ENCODE measurements around the gene LSM6. TPM values are rescaled to one million over a fixed set of nuclear protein-coding genes. Genes with fewer than 3 reads are reported as not detected.

LSM6 gene
- total and polyA plus RNA-seq, 9 donors = 39.4 to 52.3 (median 42.7) TPM

DNA sequence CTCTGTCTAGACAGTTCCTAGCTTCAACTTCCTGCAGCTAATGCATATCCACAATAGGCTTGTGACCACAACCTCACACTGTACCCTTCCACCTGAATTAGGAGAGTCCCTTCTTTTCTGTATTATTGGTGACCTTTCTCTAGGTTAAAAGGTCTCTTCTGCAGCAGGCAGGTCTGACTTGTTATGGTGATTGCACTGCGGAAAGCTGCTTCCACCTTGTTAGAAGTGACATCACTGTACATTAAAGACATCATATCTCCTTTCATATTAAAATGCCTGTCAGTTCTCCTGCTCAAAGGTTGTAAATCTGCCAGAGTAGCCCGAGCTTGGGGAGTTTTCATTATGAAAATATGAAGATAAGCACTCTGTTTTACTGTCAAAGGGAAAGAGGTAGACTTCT, 21.5 kb upstream of the LSM6 start:
- Histone ChIP-seq H3K4me3 (ENCODE audit: low read length) (no peak overlapping the region), H3K9me3 (replicated peaks; ENCODE audit: control insufficient read depth, low read depth, low read length) (no peaks in the 10 kb centered on the region)
- WGBS (ENCODE audit: insufficient coverage) = no CpG with 5 or more reads among the region's 2 CpGs

DNA sequence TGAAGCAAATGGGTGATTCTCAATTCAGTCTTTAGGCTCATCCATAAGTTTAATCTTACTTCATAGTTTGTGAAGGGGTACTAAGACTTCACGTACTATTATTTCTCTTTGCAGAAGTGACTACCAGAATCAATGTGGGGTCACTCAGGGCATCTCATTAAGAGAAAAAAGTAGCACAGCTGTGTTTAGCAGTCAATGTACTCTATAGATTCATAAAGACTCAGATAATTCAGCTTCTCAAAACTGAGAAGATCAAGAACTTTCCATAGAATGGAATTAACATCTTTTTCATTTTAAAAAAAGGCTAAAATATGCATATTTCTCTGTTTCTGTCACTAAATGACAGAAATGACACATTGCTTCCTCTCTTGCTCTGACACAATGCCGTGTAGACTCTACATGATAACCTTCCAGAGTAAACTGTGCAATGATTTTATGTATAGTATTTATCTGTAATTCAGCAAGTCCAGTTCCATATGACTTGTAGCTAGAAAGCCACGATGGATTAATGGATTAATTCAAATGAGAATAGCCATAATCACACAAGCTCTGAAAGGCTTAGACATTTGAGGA, 20.3 kb upstream of the LSM6 start:
- DNase-seq = no peak
- no CpG with 5 or more reads among the region's 3 CpGs for WGBS (ENCODE audit: insufficient coverage)

More for the DNA sequence above, 21.5 kb upstream of the LSM6 start:
- DNase-seq = no peak
- Histone ChIP-seq H3K36me3 (ENCODE audit: control insufficient read depth, insufficient read depth, low read length) (no peaks in the 10 kb centered on the region), H3K27ac (ENCODE audit: low read length) (no peak overlapping the region), H3K4me1 (ENCODE audit: control insufficient read depth, insufficient read depth, low read length) (no peaks in the 10 kb centered on the region), H3K27me3 (ENCODE audit: control insufficient read depth, insufficient read depth, low read length) (no peaks in the 10 kb centered on the region)

DNA sequence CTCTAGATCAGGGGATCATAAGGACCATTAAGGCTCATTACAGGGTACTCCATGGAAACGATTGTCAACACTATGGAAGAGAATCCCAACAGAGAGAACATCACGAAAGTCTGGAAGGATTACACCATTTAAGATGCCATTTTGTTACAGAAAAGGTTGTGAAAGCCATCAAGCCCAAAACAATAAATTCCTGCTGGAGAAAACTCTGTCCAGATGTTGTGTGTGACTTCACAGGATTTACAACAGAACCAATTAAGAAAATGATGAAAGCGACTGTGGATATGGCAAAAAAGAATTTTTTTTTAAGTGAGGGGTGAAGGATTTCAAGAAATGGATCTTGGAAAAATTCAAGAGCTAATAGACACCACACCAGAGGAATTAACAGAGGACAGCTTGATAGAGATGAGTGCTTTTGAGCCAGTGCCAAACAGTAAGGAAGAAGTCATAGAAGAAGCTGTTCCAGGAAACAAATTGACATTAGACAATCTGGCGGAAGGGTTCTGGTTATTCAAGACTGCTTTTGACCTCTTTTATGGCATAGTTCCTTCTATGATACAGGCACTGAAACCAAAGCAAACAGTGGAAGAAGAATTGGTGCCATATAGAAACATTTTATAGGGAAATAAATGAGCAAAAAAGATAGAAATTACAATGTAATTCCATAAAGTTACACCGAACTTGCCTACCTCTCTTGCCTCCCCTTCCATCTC, 17.3 kb upstream of the LSM6 start:
- 80% methylated on average over 2 of the region's 5 CpGs for WGBS (ENCODE audit: insufficient coverage)
- Histone ChIP-seq H3K9me3 (replicated peaks; ENCODE audit: control insufficient read depth, low read depth, low read length) (peaks cover 9% of the 10 kb centered on the region), H3K4me3 (ENCODE audit: low read length) (no peak overlapping the region), H3K36me3 (ENCODE audit: control insufficient read depth, insufficient read depth, low read length) (no peaks in the 10 kb centered on the region), H3K4me1 (ENCODE audit: control insufficient read depth, insufficient read depth, low read length) (no peaks in the 10 kb centered on the region), H3K27me3 (ENCODE audit: control insufficient read depth, insufficient read depth, low read length) (no peaks in the 10 kb centered on the region), H3K27ac (ENCODE audit: low read length) (no peak overlapping the region)
- no peak for DNase-seq

More for the DNA sequence above, 20.3 kb upstream of the LSM6 start:
- no peaks in the 10 kb centered on the region for H3K4me1 ChIP-seq (ENCODE audit: control insufficient read depth, insufficient read depth, low read length)
- H3K4me3 ChIP-seq (ENCODE audit: low read length) = no peak overlapping the region
- H3K27me3 ChIP-seq (ENCODE audit: control insufficient read depth, insufficient read depth, low read length) = no peaks in the 10 kb centered on the region
- H3K9me3 ChIP-seq (replicated peaks; ENCODE audit: control insufficient read depth, low read depth, low read length) = no peaks in the 10 kb centered on the region
- H3K36me3 ChIP-seq (ENCODE audit: control insufficient read depth, insufficient read depth, low read length) = no peaks in the 10 kb centered on the region
- H3K27ac ChIP-seq (ENCODE audit: low read length) = no peak overlapping the region

DNA sequence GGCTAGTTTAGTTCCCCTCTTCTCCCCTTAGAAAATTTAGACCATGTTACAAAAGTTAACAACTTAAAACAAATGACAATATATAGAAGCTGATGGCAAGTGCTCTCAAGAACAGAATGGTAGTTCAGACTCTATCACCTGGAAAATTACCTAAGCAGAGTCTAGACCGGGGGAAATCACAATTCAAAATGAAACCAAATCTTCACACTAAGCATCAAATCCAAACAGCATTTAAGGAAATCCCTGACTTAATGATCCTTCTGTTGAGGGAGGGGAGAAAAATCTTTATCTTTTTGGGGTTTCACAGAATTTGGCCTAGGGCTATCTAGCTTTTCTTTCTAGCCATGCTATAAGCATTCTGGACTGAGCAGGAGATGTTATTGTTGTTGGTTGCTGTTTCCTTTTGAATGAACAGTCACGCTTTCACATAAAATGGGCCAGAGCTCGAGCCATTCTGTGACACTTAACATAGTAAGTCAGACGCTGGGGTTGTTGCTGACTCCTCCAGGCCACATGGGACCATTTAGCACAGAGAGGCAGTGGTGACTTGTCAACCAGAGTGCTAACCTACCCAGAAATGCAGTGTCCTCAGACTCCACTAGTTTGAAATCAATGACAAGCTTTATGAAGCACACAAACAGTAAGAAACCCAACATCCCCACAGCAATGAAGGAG, 16.0 kb upstream of the LSM6 start:
- H3K9me3 ChIP-seq (replicated peaks; ENCODE audit: control insufficient read depth, low read depth, low read length) = peaks cover 9% of the 10 kb centered on the region
- DNase-seq = no peak
- H3K36me3 ChIP-seq (ENCODE audit: control insufficient read depth, insufficient read depth, low read length) = no peaks in the 10 kb centered on the region
- no peaks in the 10 kb centered on the region for H3K27me3 ChIP-seq (ENCODE audit: control insufficient read depth, insufficient read depth, low read length)
- WGBS (ENCODE audit: insufficient coverage) = 50% methylated on average over 3 of the region's 4 CpGs
- no peak overlapping the region for H3K4me3 ChIP-seq (ENCODE audit: low read length)
- no peaks in the 10 kb centered on the region for H3K4me1 ChIP-seq (ENCODE audit: control insufficient read depth, insufficient read depth, low read length)
- no peak overlapping the region for H3K27ac ChIP-seq (ENCODE audit: low read length)

DNA sequence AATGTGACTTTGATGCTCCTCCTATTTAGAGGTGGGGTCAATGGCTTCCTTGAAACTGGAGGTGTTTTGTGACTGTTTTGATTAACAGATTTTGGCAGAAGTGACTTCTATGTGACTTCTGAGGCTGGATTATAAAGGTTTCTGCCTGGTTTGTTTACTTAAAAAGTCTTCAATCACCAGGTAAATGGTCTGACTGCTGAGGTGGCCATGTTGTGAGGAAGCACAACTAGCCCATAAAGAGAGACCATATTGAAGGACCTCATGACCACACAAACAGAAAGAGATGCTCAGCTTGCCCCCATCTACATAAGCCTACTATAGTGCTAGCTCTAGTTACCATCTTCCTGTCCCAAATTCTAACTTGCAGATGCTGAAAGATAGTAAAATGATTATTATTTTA, 14.3 kb upstream of the LSM6 start:
- no peak for DNase-seq
- Histone ChIP-seq H3K4me3 (ENCODE audit: low read length) (no peak overlapping the region), H3K36me3 (ENCODE audit: control insufficient read depth, insufficient read depth, low read length) (no peaks in the 10 kb centered on the region), H3K9me3 (replicated peaks; ENCODE audit: control insufficient read depth, low read depth, low read length) (peaks cover 9% of the 10 kb centered on the region), H3K27me3 (ENCODE audit: control insufficient read depth, insufficient read depth, low read length) (no peaks in the 10 kb centered on the region), H3K27ac (ENCODE audit: low read length) (no peak overlapping the region), H3K4me1 (ENCODE audit: control insufficient read depth, insufficient read depth, low read length) (no peaks in the 10 kb centered on the region)

DNA sequence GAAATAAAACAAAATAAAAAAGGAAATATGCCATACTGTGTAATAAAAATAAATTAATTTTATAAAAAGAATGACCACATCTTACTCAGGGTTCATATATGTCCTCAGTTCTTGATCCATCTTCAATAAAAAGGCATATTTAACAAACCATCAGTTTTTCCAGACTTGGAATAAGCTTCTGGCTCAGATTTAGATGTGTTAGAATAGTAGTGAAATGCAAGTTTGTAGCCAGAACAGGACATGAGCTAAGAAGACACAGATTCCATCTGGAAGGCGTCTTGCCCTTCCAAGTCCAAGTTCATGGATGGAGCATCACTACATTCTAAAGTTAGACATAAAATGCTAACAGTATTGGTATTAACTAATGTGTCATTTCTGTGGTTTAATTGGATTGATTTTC, 10.3 kb upstream of the LSM6 start:
- Histone ChIP-seq H3K36me3 (ENCODE audit: control insufficient read depth, insufficient read depth, low read length) (no peaks in the 10 kb centered on the region), H3K4me1 (ENCODE audit: control insufficient read depth, insufficient read depth, low read length) (no peaks in the 10 kb centered on the region), H3K9me3 (replicated peaks; ENCODE audit: control insufficient read depth, low read depth, low read length) (peaks cover 9% of the 10 kb centered on the region), H3K4me3 (ENCODE audit: low read length) (no peak overlapping the region), H3K27ac (ENCODE audit: low read length) (no peak overlapping the region), H3K27me3 (ENCODE audit: control insufficient read depth, insufficient read depth, low read length) (no peaks in the 10 kb centered on the region)
- no CpG with 5 or more reads among the region's 1 CpG for WGBS (ENCODE audit: insufficient coverage)
- peak; percentile 90 for DNase-seq

DNA sequence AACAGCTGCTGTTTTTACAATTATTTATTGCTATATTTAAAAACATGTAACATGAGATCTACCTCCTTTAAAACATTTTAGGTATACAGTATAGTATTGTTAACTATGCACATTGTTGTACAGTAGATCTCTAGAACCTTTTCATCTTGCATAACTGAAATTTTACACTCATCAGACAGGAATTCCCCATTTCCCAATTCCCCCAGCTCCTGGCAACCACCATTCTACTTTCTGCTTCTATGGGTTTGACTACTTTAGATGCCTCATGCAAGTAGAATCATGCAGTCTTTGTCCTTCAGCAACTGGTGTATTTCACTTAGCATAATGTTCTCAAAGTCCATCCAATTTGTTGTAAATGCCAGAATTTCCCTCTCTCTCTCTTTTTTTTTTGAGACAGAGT, 9.7 kb upstream of the LSM6 start:
- no peaks in the 10 kb centered on the region for H3K4me1 ChIP-seq (ENCODE audit: control insufficient read depth, insufficient read depth, low read length)
- DNase-seq = no peak
- no peak overlapping the region for H3K4me3 ChIP-seq (ENCODE audit: low read length)
- peaks cover 9% of the 10 kb centered on the region for H3K9me3 ChIP-seq (replicated peaks; ENCODE audit: control insufficient read depth, low read depth, low read length)
- H3K27ac ChIP-seq (ENCODE audit: low read length) = no peak overlapping the region
- H3K27me3 ChIP-seq (ENCODE audit: control insufficient read depth, insufficient read depth, low read length) = no peaks in the 10 kb centered on the region
- H3K36me3 ChIP-seq (ENCODE audit: control insufficient read depth, insufficient read depth, low read length) = no peaks in the 10 kb centered on the region

DNA sequence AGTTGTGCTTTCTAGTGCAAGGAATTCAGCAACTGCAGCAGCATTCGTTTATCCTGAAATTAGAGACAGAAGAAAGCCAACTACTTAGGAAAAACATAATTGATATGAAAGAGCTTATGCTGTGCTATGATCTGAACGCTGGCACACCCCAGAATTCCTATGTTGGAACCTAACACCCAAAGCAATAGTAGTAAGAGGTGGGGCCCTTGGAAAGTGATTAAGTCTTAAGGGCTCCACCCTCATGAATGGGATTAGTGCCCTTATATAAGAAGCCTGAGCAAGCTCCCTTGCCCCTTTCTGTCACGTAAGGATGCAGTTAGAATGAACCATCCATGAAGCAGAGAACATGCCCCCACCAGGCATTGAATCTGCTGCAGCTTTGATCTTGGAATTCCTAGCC, 5.4 kb upstream of the LSM6 start:
- 100% methylated on average over 1 of the region's 3 CpGs for WGBS (ENCODE audit: insufficient coverage)
- H3K9me3 ChIP-seq (replicated peaks; ENCODE audit: control insufficient read depth, low read depth, low read length) = no peaks in the 10 kb centered on the region
- no peaks in the 10 kb centered on the region for H3K4me1 ChIP-seq (ENCODE audit: control insufficient read depth, insufficient read depth, low read length)
- H3K27ac ChIP-seq (ENCODE audit: low read length) = no peak overlapping the region
- no peak overlapping the region for H3K4me3 ChIP-seq (ENCODE audit: low read length)
- no peaks in the 10 kb centered on the region for H3K27me3 ChIP-seq (ENCODE audit: control insufficient read depth, insufficient read depth, low read length)
- DNase-seq = no peak
- no peaks in the 10 kb centered on the region for H3K36me3 ChIP-seq (ENCODE audit: control insufficient read depth, insufficient read depth, low read length)

DNA sequence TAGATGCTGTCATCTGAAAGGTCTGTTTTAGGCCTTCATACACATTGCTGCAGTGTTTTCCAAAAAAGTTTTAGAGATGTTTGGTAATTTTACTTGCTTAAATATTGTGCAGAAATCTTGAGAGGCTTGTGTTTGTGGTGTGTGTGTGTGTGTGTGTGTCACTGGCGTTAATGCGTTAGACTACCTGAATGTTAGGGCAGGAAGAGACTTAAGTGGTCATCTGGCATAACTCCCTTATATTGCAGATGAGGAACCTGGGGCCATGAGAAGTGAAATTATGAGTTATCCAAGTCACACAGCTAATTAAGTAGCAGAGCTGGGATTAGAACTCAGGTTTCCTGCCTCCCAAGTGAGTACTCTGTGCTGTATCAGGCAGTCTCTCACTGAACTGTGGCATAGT, 1.4 kb downstream of the LSM6 start:
- 40% methylated on average over 1 of the region's 2 CpGs for WGBS (ENCODE audit: insufficient coverage)
- no peak overlapping the region for H3K27ac ChIP-seq (ENCODE audit: low read length)
- no peaks in the 10 kb centered on the region for H3K27me3 ChIP-seq (ENCODE audit: control insufficient read depth, insufficient read depth, low read length)
- DNase-seq = no peak
- no peaks in the 10 kb centered on the region for H3K36me3 ChIP-seq (ENCODE audit: control insufficient read depth, insufficient read depth, low read length)
- peaks cover 16% of the 10 kb centered on the region for H3K4me1 ChIP-seq (ENCODE audit: control insufficient read depth, insufficient read depth, low read length)
- H3K4me3 ChIP-seq (ENCODE audit: low read length) = no peak overlapping the region
- no peaks in the 10 kb centered on the region for H3K9me3 ChIP-seq (replicated peaks; ENCODE audit: control insufficient read depth, low read depth, low read length)

DNA sequence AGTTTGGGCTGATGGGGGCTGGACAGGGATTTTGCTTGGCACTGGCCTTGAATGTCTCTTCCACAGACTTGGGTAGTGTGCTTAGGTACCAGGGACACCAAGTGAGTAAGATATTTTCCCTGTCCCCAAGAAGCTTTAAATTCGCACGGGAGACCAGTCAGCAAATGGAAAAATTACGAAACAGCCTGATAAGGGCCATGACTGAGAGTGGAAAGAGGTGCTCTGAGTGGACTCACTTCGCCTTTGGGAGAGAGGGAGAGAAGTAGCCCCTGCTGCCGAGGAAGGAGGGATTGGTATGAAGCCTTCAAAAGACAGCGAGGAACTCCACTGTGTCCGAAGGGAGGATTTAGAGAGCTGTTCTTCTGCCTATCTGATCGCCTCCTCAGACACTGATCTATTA, 2.6 kb downstream of the LSM6 start:
- H3K9me3 ChIP-seq (replicated peaks; ENCODE audit: control insufficient read depth, low read depth, low read length) = no peaks in the 10 kb centered on the region
- no peaks in the 10 kb centered on the region for H3K27me3 ChIP-seq (ENCODE audit: control insufficient read depth, insufficient read depth, low read length)
- H3K36me3 ChIP-seq (ENCODE audit: control insufficient read depth, insufficient read depth, low read length) = peaks cover 1% of the 10 kb centered on the region
- H3K27ac ChIP-seq (ENCODE audit: low read length) = no peak overlapping the region
- no peak for DNase-seq
- WGBS (ENCODE audit: insufficient coverage) = 87% methylated on average over 5 of the region's 8 CpGs
- no peak overlapping the region for H3K4me3 ChIP-seq (ENCODE audit: low read length)
- peaks cover 16% of the 10 kb centered on the region for H3K4me1 ChIP-seq (ENCODE audit: control insufficient read depth, insufficient read depth, low read length)
